K562 (cell line): ENCODE measurements around the gene ST6GALNAC6. TPM values are rescaled to one million over a fixed set of nuclear protein-coding genes. Genes with fewer than 3 reads are reported as not detected.

Experiments
- CREB5 ChIP-seq: fragments of 250-450 bp; sonication (Bioruptor Pico); IDR thresholded peaks from 2 replicates; pipeline ENCODE4 v1.5.0; 2020; ENCODE audit warnings: mild to moderate bottlenecking
- CTBP1 ChIP-seq: fragments of 450-650 bp; IDR thresholded peaks from 2 replicates; pipeline ENCODE4 v1.6.1; 2016; ENCODE audit warnings: borderline replicate concordance
- DMBX1 ChIP-seq: fragments of 250-450 bp; sonication (Bioruptor Pico); IDR thresholded peaks from 2 replicates; pipeline ENCODE4 v1.8.0; 2022; ENCODE audit warnings: inconsistent platforms, mild to moderate bottlenecking, moderate library complexity, borderline replicate concordance
- E2F3 ChIP-seq: fragments of 250-450 bp; sonication (Bioruptor Pico); IDR thresholded peaks from 2 replicates; pipeline ENCODE4 v1.4.0; 2020; ENCODE audit warnings: mild to moderate bottlenecking
- E2F5 ChIP-seq: sonication (generic); formaldehyde crosslinking; IDR thresholded peaks from 2 replicates; pipeline ENCODE4 v1.8.0; 2022; ENCODE audit warnings: mild to moderate bottlenecking, missing genetic modification reagents
- FOSL1 ChIP-seq: fragments of 200-800 bp; sonication (Bioruptor generic); conservative IDR thresholded peaks from 2 replicates; pipeline ENCODE4 v1.6.1; 2016; ENCODE audit warnings: missing genetic modification characterization, missing compliant biosample characterization
- GABPA ChIP-seq: fragments of 200-800 bp; sonication (Bioruptor generic); conservative IDR thresholded peaks from 2 replicates; pipeline ENCODE4 v1.6.1; 2016; ENCODE audit warnings: low read depth, missing genetic modification characterization, missing compliant biosample characterization
- GTF2E2 ChIP-seq: fragments of 200-800 bp; sonication (Bioruptor generic); IDR thresholded peaks from 2 replicates; pipeline ENCODE4 v1.6.1; 2016; ENCODE audit warnings: missing genetic modification characterization, missing compliant biosample characterization
- HDAC8 ChIP-seq: fragments of 450-650 bp; IDR thresholded peaks from 2 replicates; pipeline ENCODE4 v1.6.1; 2016; ENCODE audit warnings: mild to moderate bottlenecking, missing genetic modification characterization, moderate library complexity, missing compliant biosample characterization
- HMG20A ChIP-seq: fragments of 450-650 bp; formaldehyde crosslinking; conservative IDR thresholded peaks from 2 replicates; pipeline ENCODE4 v1.4.0; 2020; ENCODE audit warnings: mild to moderate bottlenecking, mixed read lengths
- HMGN3 ChIP-seq: IDR thresholded peaks from 2 replicates; pipeline ENCODE4 v1.6.1; 2011; ENCODE audit warnings: borderline replicate concordance, low read depth, mild to moderate bottlenecking, mixed read lengths, low read length; ENCODE audit not compliant: insufficient read length; ENCODE audit errors: extremely low read depth
- KLF16 ChIP-seq: IDR thresholded peaks from 2 replicates; pipeline ENCODE4 v1.6.1; 2016; ENCODE audit warnings: antibody characterized with exemption
- NFATC3 ChIP-seq: fragments of 450-650 bp; IDR thresholded peaks from 2 replicates; pipeline ENCODE4 v1.6.1; 2017; ENCODE audit warnings: mild to moderate bottlenecking
- NFRKB ChIP-seq: fragments of 450-650 bp; IDR thresholded peaks from 2 replicates; pipeline ENCODE4 v1.6.1; 2016; ENCODE audit warnings: low read depth
- POLR2B ChIP-seq: fragments of 450-650 bp; IDR thresholded peaks from 2 replicates; pipeline ENCODE4 v1.6.1; 2018; ENCODE audit warnings: low read depth; ENCODE audit not compliant: partially characterized antibody
- PRPF4 ChIP-seq: fragments of 200-400 bp; formaldehyde crosslinking; IDR thresholded peaks from one replicate; pipeline ENCODE4 v1.6.1; 2017; ENCODE audit warnings: low read length, low read depth, mild to moderate bottlenecking; ENCODE audit not compliant: insufficient read depth, poor library complexity, severe bottlenecking
- RNF2 ChIP-seq: sonication (generic); IDR thresholded peaks from 2 replicates; pipeline ENCODE4 v1.6.1; 2016
- SP1 ChIP-seq: sonication (generic); formaldehyde crosslinking; IDR thresholded peaks from 2 replicates; pipeline ENCODE4 v1.8.1; 2022; ENCODE audit warnings: mild to moderate bottlenecking, missing genetic modification reagents
- THRAP3 ChIP-seq: fragments of 450-650 bp; IDR thresholded peaks from 2 replicates; pipeline ENCODE4 v1.6.1; 2016; ENCODE audit warnings: mild to moderate bottlenecking, inconsistent platforms, borderline replicate concordance
- TRIM24 ChIP-seq, 2 experiments: fragments of 450-650 bp; IDR thresholded peaks; 2 replicates each; pipeline ENCODE4 v1.6.1; 2016
- ZKSCAN1 ChIP-seq: fragments of 150-350 bp; IDR thresholded peaks from 2 replicates; pipeline ENCODE4 v1.6.1; 2016; ENCODE audit warnings: low read depth, low read length
- ZNF175 ChIP-seq: fragments of 200-800 bp; sonication (Bioruptor generic); IDR thresholded peaks from 2 replicates; pipeline ENCODE4 v1.6.1; 2016; ENCODE audit warnings: low read depth, mild to moderate bottlenecking, missing genetic modification characterization, missing compliant biosample characterization
- ZNF253 ChIP-seq: fragments of 250-450 bp; sonication (Bioruptor Pico); conservative IDR thresholded peaks from 2 replicates; pipeline ENCODE4 v1.6.1; 2021; ENCODE audit warnings: mild to moderate bottlenecking
- ZNF512 ChIP-seq: IDR thresholded peaks from 2 replicates; pipeline ENCODE4 v1.6.1; 2016; ENCODE audit warnings: missing genetic modification characterization, missing compliant biosample characterization
- ZNF707 ChIP-seq: fragments of 250-450 bp; sonication (Bioruptor Pico); conservative IDR thresholded peaks from 2 replicates; pipeline ENCODE4 v1.8.0; 2022; ENCODE audit warnings: inconsistent platforms, mild to moderate bottlenecking, moderate library complexity
- polyA plus RNA-seq, 8 experiments: library from polyadenylated mRNA; depleted of rRNA in 4 of 8; stranded (reverse) in 5 of 8; unstranded in 3 of 8; fragments of >200 nt; fragmentation: Nextera tagmentation in 2 of 8; fragmentation: Illumina TruSeq in 1 of 8; extraction: Ambion mirVana in 2 of 8; extraction: Trizol in 1 of 8; gene quantifications; 2 replicates each; pipeline versions ENCODE4 v1.2.1 to v1.2.3, GENCODE V29; 2011 to 2014; ENCODE audit warnings: inconsistent platforms in 1 of 8, missing spikeins in 1 of 8
- total RNA-seq, 7 experiments: library from RNA; depleted of rRNA in 6 of 7; stranded (reverse); fragments of >200 nt in 6 of 7; fragmentation: Illumina TruSeq in 2 of 7; extraction: Trizol in 2 of 7; gene quantifications; 2 replicates each; pipeline versions ENCODE4 v1.2.1 to v1.2.3, GENCODE V29; 2011 to 2021; ENCODE audit warnings: low replicate concordance in 1 of 7

ST6GALNAC6 gene
- total and polyA plus RNA-seq, 9 of the 15 experiments (the other 6 are each of a cell fraction or from before 2014, with no cell fraction given) = 0.13 to 23.0 (median 14.5) TPM

- TF ChIP-seq PRPF4 (no peak), CREB5 (no peak), TRIM24 (IDR thresholded peaks at IDR 0.05) (no peak; a peak in 1 of 4 replicates), ZKSCAN1 (peak; percentile 46; the same call in 1 of the 2 replicates), CTBP1 (peak; percentile 96), ZNF253 (no peak), E2F5 (no peak), HDAC8 (tag) (peak; percentile 90), GTF2E2 (tag) (peak; percentile 63; the same call in 1 of the 2 replicates), ZNF512 (tag) (no peak), SP1 (CRISPR knock-in tag) (peak; percentile 77), GABPA (tag) (peak; percentile 86), RNF2 (peak; percentile 94), NFRKB (peak; percentile 95), FOSL1 (tag) (peak; percentile 75), NFATC3 (no peak), KLF16 (peak; percentile 42; the same call in 1 of the 2 replicates), THRAP3 (no peak), HMG20A (CRISPR knock-in tag) (no peak), ZNF707 (CRISPR knock-in tag) (no peak), DMBX1 (CRISPR knock-in tag) (peak; percentile 85), HMGN3 (peak; percentile 98), ZNF175 (peak; percentile 91), POLR2B (peak; percentile 17), E2F3 (no peak)
Measured at GRCh38 chr9:127862075-127863011, 37.1 kb downstream of the ST6GALNAC6 start (continued).
